ENCODE measurements around the gene LIPA. TPM values are rescaled to one million over a fixed set of nuclear protein-coding genes. Genes with fewer than 3 reads are reported as not detected.
A peak's percentile ranks its signal among the peaks of the same experiment; 100 is the strongest.
"Not testable (repeated sequence)": the region's sequence is repeated elsewhere in the genome, so short reads cannot be mapped to it uniquely, and the experiment has no call there.

The LIPA gene
- total RNA-seq, 1 donor from 2014 or later, result 44.1 TPM

GRCh38 chr10:89297356-89297755 is 45.8 kb upstream of the LIPA start:
- Mint-ChIP-seq H3K27ac (ENCODE audit: unreplicated experiment) (no peak overlapping the region), H3K4me1 (ENCODE audit: low read depth) (peaks cover 33% of the 10 kb centered on the region)

DNA sequence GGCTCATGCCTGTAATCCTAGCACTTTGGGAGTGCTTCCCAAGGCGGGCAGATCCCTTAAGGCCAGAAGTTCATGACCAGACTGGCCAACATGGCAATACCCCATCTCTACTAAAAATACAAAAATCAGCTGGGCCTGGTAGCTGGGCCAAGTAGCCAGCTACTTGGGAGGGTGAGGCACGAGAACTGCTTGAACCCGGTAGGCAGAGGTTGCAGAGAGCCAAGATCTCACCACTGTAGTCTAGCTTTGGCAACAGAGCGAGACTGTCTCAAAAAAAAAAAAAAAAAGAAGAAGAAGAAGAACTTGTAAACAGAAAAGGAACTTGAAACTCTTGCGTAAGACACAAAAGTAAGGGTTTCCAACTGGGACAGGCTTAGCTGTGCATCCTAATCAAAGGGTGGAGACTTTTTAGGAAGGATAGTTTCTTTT is 44.7 kb upstream of the LIPA start:
- H3K4me3 Mint-ChIP-seq (ENCODE audit: unreplicated experiment), result no peak overlapping the region
- TF ChIP-seq CTCF (IDR thresholded peaks at IDR 0.05), result no peak
- H3K27me3 Mint-ChIP-seq (ENCODE audit: low read depth), result no peaks in the 10 kb centered on the region
- H3K27ac Mint-ChIP-seq (ENCODE audit: unreplicated experiment), result peak overlapping the region; percentile 88
- peaks cover 22% of the 10 kb centered on the region for H3K4me1 Mint-ChIP-seq (ENCODE audit: low read depth)
- peaks cover 7% of the 10 kb centered on the region for H3K9me3 Mint-ChIP-seq (ENCODE audit: low read depth)
- no peak for DNase-seq (ENCODE audit: low spot score)
- no peaks in the 10 kb centered on the region for H3K36me3 Mint-ChIP-seq (ENCODE audit: low read depth)

More at GRCh38 chr10:89297356-89297755, 45.8 kb upstream of the LIPA start:
- Mint-ChIP-seq H3K9me3 (ENCODE audit: low read depth) (peaks cover 7% of the 10 kb centered on the region), H3K36me3 (ENCODE audit: low read depth) (no peaks in the 10 kb centered on the region), H3K4me3 (ENCODE audit: unreplicated experiment) (no peak overlapping the region), H3K27me3 (ENCODE audit: low read depth) (no peaks in the 10 kb centered on the region)
- no peak for TF ChIP-seq CTCF (IDR thresholded peaks at IDR 0.05)
- no peak for DNase-seq (ENCODE audit: low spot score)

GRCh38 chr10:89295597-89295996 is 44.0 kb upstream of the LIPA start:
- H3K27ac Mint-ChIP-seq (ENCODE audit: unreplicated experiment), result peak overlapping the region; percentile 88
- no peak for TF ChIP-seq CTCF (IDR thresholded peaks at IDR 0.05)

GRCh38 chr10:89294721-89295239 is 43.2 kb upstream of the LIPA start:
- Mint-ChIP-seq H3K36me3 (ENCODE audit: low read depth) (no peaks in the 10 kb centered on the region), H3K27me3 (ENCODE audit: low read depth) (no peaks in the 10 kb centered on the region), H3K9me3 (ENCODE audit: low read depth) (peaks cover 7% of the 10 kb centered on the region), H3K4me1 (ENCODE audit: low read depth) (peaks cover 17% of the 10 kb centered on the region), H3K27ac (ENCODE audit: unreplicated experiment) (peak overlapping the region; percentile 81), H3K4me3 (ENCODE audit: unreplicated experiment) (no peak overlapping the region)
- no peak for DNase-seq (ENCODE audit: low spot score)
- no peak for TF ChIP-seq CTCF (IDR thresholded peaks at IDR 0.05)

More at GRCh38 chr10:89295597-89295996, 44.0 kb upstream of the LIPA start:
- H3K9me3 Mint-ChIP-seq (ENCODE audit: low read depth), result peaks cover 7% of the 10 kb centered on the region
- no peak overlapping the region for H3K4me3 Mint-ChIP-seq (ENCODE audit: unreplicated experiment)
- H3K4me1 Mint-ChIP-seq (ENCODE audit: low read depth), result peaks cover 17% of the 10 kb centered on the region
- no peak for DNase-seq (ENCODE audit: low spot score)
- no peaks in the 10 kb centered on the region for H3K36me3 Mint-ChIP-seq (ENCODE audit: low read depth)
- no peaks in the 10 kb centered on the region for H3K27me3 Mint-ChIP-seq (ENCODE audit: low read depth)

DNA sequence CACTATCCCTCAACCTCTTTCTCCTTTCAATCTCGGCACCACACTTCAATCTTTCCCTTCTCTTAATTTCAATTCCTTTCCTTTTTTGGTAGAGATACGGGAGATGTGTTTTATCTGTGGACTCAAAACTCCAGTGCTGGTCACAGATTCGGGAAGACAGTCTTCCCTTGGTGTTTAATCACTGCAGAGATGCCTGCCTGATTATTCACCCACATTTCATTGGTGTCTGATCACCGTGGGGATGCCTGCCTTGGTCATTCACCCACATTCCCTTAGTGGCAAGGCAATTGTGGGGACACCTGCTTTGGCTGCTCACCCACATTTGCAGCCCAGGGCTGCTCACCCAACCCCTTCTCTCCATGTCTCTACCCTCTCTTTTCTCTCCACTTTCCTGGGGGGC is 33.7 kb upstream of the LIPA start:
- DNase-seq (ENCODE audit: low spot score); H3K27me3 Mint-ChIP-seq (ENCODE audit: low read depth); H3K9me3 Mint-ChIP-seq (ENCODE audit: low read depth); H3K36me3 Mint-ChIP-seq (ENCODE audit: low read depth); H3K4me3 Mint-ChIP-seq (ENCODE audit: unreplicated experiment): not testable (repeated sequence)
- Mint-ChIP-seq H3K4me1 (ENCODE audit: low read depth) (peaks cover 59% of the 10 kb centered on the region), H3K27ac (ENCODE audit: unreplicated experiment) (peak overlapping the region; percentile 86)

GRCh38 chr10:89284711-89285110 is 33.1 kb upstream of the LIPA start:
- not testable (repeated sequence) for H3K9me3 Mint-ChIP-seq (ENCODE audit: low read depth); H3K36me3 Mint-ChIP-seq (ENCODE audit: low read depth); H3K27me3 Mint-ChIP-seq (ENCODE audit: low read depth); H3K4me3 Mint-ChIP-seq (ENCODE audit: unreplicated experiment); DNase-seq (ENCODE audit: low spot score)
- peak overlapping the region; percentile 86 for H3K27ac Mint-ChIP-seq (ENCODE audit: unreplicated experiment)
- peaks cover 63% of the 10 kb centered on the region for H3K4me1 Mint-ChIP-seq (ENCODE audit: low read depth)
